Measurements from ENCODE around the gene ITPR3. TPM values are rescaled to one million over a fixed set of nuclear protein-coding genes. Genes with fewer than 3 reads are reported as not detected.
"Not testable (repeated sequence)": the region's sequence is repeated elsewhere in the genome, so short reads cannot be mapped to it uniquely, and the experiment has no call there.

ITPR3 gene
- total RNA-seq, 4 donors from 2014 or later = 161 to 265 (median 197) TPM

- no peak for TF ChIP-seq CTCF (IDR thresholded peaks at IDR 0.05)
- TF ChIP-seq POLR2A (IDR thresholded peaks at IDR 0.05) = no peak
- intact Hi-C loops (cut with DNase I; ENCODE audit: low total_unique reads) = no loop called here
- 63 to 66% methylated on average over 7 of the region's 7 CpGs for WGBS, 2 donors
- H3K4me3 ChIP-seq (ENCODE audit: low read depth, poor library complexity, severe bottlenecking) = no peak overlapping the region
- peak in 1 of 2 donors; percentile 68 for DNase-seq (ENCODE audit: low spot score in 2 of 2)
Measured at GRCh38 chr6:33628401-33628964, 7.4 kb downstream of the ITPR3 start.

GRCh38 chr6:33630014-33630413 is 8.9 kb downstream of the ITPR3 start:
- no peak for DNase-seq (ENCODE audit: low spot score in 2 of 2)
- intact Hi-C loops (cut with DNase I; ENCODE audit: low total_unique reads) = no loop called here
- TF ChIP-seq CTCF (IDR thresholded peaks at IDR 0.05) (no peak), POLR2A (IDR thresholded peaks at IDR 0.05) (no peak)
- H3K4me3 ChIP-seq (ENCODE audit: low read depth, poor library complexity, severe bottlenecking) = no peak overlapping the region
- WGBS, 2 donors = 51 to 52% methylated on average over 10 of the region's 10 CpGs

- H3K4me3 ChIP-seq (ENCODE audit: low read depth, poor library complexity, severe bottlenecking); DNase-seq (ENCODE audit: low spot score in 2 of 2); intact Hi-C loops (cut with DNase I; ENCODE audit: low total_unique reads): not testable (repeated sequence)
- 72 to 73% methylated on average over 13 of the region's 13 CpGs for WGBS, 2 donors
Measured at GRCh38 chr6:33631521-33631920, 10.4 kb downstream of the ITPR3 start.

- 43 to 73% methylated on average over 4 of the region's 4 CpGs for WGBS, 2 donors
- no peak overlapping the region for H3K4me3 ChIP-seq (ENCODE audit: low read depth, poor library complexity, severe bottlenecking)
- no peak for DNase-seq (ENCODE audit: low spot score in 2 of 2)
- intact Hi-C loops (cut with DNase I; ENCODE audit: low total_unique reads) = no loop called here
- no peak for TF ChIP-seq POLR2A (IDR thresholded peaks at IDR 0.05)
- no peak for TF ChIP-seq CTCF (IDR thresholded peaks at IDR 0.05)
Measured at GRCh38 chr6:33631971-33632557, 10.9 kb downstream of the ITPR3 start.

- no peak for DNase-seq (ENCODE audit: low spot score in 2 of 2)
- TF ChIP-seq POLR2A (IDR thresholded peaks at IDR 0.05) (no peak), CTCF (IDR thresholded peaks at IDR 0.05) (peak in 1 of 3 donors; percentile 59)
- intact Hi-C loops (cut with DNase I; ENCODE audit: low total_unique reads) = no loop called here
- H3K4me3 ChIP-seq (ENCODE audit: low read depth, poor library complexity, severe bottlenecking) = no peak overlapping the region
- whole genome bisulfite sequencing, 2 donors = 63 to 77% methylated on average over 4 to 6 of the region's 6 CpGs
Measured at GRCh38 chr6:33632558-33633039, 11.5 kb downstream of the ITPR3 start.

GRCh38 chr6:33633084-33633461 is 12.0 kb downstream of the ITPR3 start:
- 26 to 30% methylated on average over 21 of the region's 21 CpGs for WGBS, 2 donors
- intact Hi-C loops (cut with DNase I; ENCODE audit: low total_unique reads) = no loop called here
- DNase-seq (ENCODE audit: low spot score in 2 of 2) = no peak
- TF ChIP-seq POLR2A (IDR thresholded peaks at IDR 0.05) (no peak), CTCF (IDR thresholded peaks at IDR 0.05) (no peak)
- no peak overlapping the region for H3K4me3 ChIP-seq (ENCODE audit: low read depth, poor library complexity, severe bottlenecking)

Data from lower leg skin (tissue), 4 donors.